HG02571 (cell line): ENCODE results near the gene HABP2.

ENCODE experiments used
- ATAC-seq: cut with Tn5 transposase; IDR thresholded peaks from one replicate; pipeline ENCODE4 v1.9.1; 2021; ENCODE audit warnings: mild to moderate bottlenecking, moderate library complexity; ENCODE audit not compliant: unreplicated experiment

HABP2 gene

GRCh38 chr10:113524539-113525490, 28.0 kb upstream of the HABP2 start:
- no peak for ATAC-seq

GRCh38 chr10:113525713-113526112, 27.1 kb upstream of the HABP2 start:
- ATAC-seq: no peak

- no peak for ATAC-seq
These were observed 25.5 kb upstream of the HABP2 start for GRCh38 chr10:113527211-113527906.

- ATAC-seq: no peak
These were observed 24.0 kb upstream of the HABP2 start for GRCh38 chr10:113528876-113529275.

- ATAC-seq: no peak
These were observed 23.3 kb upstream of the HABP2 start for GRCh38 chr10:113529575-113529974.

- ATAC-seq: no peak
These were observed 22.4 kb upstream of the HABP2 start for GRCh38 chr10:113530476-113530875.

GRCh38 chr10:113532724-113533123, 20.1 kb upstream of the HABP2 start:
- no peak for ATAC-seq

GRCh38 chr10:113533801-113534200, 19.1 kb upstream of the HABP2 start:
- no peak for ATAC-seq

GRCh38 chr10:113534423-113534822, 18.4 kb upstream of the HABP2 start:
- ATAC-seq: no peak

- ATAC-seq: no peak
These were observed 15.2 kb upstream of the HABP2 start for GRCh38 chr10:113537672-113538071.

- ATAC-seq: no peak
These were observed 14.7 kb upstream of the HABP2 start for GRCh38 chr10:113538151-113538550.

GRCh38 chr10:113539789-113540188, 13.1 kb upstream of the HABP2 start:
- no peak for ATAC-seq

- ATAC-seq: no peak
These were observed 11.9 kb upstream of the HABP2 start for GRCh38 chr10:113540845-113541548.

GRCh38 chr10:113541549-113541927, 11.3 kb upstream of the HABP2 start:
- ATAC-seq: no peak

GRCh38 chr10:113543107-113543955, 9.5 kb upstream of the HABP2 start:
- ATAC-seq: no peak

GRCh38 chr10:113544392-113544791, 8.5 kb upstream of the HABP2 start:
- no peak for ATAC-seq

- no peak for ATAC-seq
These were observed 5.4 kb upstream of the HABP2 start for GRCh38 chr10:113547426-113547825.

- ATAC-seq: no peak
These were observed 3.0 kb upstream of the HABP2 start for GRCh38 chr10:113549856-113550255.

- no peak for ATAC-seq
These were observed 2.5 kb upstream of the HABP2 start for GRCh38 chr10:113550365-113550764.

- no peak for ATAC-seq
These were observed 839 bp upstream of the HABP2 start for GRCh38 chr10:113552014-113552413.

GRCh38 chr10:113553149-113553548, 296 bp downstream of the HABP2 start:
- no peak for ATAC-seq
